HG02981 (cell line): Measurements from ENCODE around the gene CMPK1.

ENCODE experiments used
- ATAC-seq: cut with Tn5 transposase; IDR thresholded peaks from one replicate; pipeline ENCODE4 v1.9.1; 2021; ENCODE audit warnings: mild to moderate bottlenecking, moderate library complexity; ENCODE audit not compliant: unreplicated experiment

Gene CMPK1

GRCh38 chr1:47390843-47391242 lies 57.3 kb downstream of the CMPK1 start:
- ATAC-seq = no peak

GRCh38 chr1:47393141-47393540 lies 59.6 kb downstream of the CMPK1 start:
- no peak for ATAC-seq

GRCh38 chr1:47395433-47395832 lies 61.8 kb downstream of the CMPK1 start:
- no peak for ATAC-seq

GRCh38 chr1:47396671-47397196 lies 63.1 kb downstream of the CMPK1 start:
- ATAC-seq = no peak

- no peak for ATAC-seq
These were observed 65.7 kb downstream of the CMPK1 start for GRCh38 chr1:47399138-47399845.

GRCh38 chr1:47399846-47400155 lies 66.2 kb downstream of the CMPK1 start:
- no peak for ATAC-seq

- no peak for ATAC-seq
These were observed 68.2 kb downstream of the CMPK1 start for GRCh38 chr1:47401761-47402160.

GRCh38 chr1:47402591-47402990 lies 69.0 kb downstream of the CMPK1 start:
- no peak for ATAC-seq

- no peak for ATAC-seq
These were observed 69.8 kb downstream of the CMPK1 start for GRCh38 chr1:47403321-47403910.

GRCh38 chr1:47405697-47406096 lies 72.1 kb downstream of the CMPK1 start:
- no peak for ATAC-seq

- no peak for ATAC-seq
These were observed 73.4 kb downstream of the CMPK1 start for GRCh38 chr1:47406966-47407365.

GRCh38 chr1:47407481-47407880 lies 73.9 kb downstream of the CMPK1 start:
- no peak for ATAC-seq

- ATAC-seq = no peak
These were observed 75.9 kb downstream of the CMPK1 start for GRCh38 chr1:47409311-47410067.

- ATAC-seq = no peak
These were observed 76.5 kb downstream of the CMPK1 start for GRCh38 chr1:47410068-47410455.

- no peak for ATAC-seq
These were observed 77.8 kb downstream of the CMPK1 start for GRCh38 chr1:47411436-47411835.

GRCh38 chr1:47412437-47412836 lies 78.8 kb downstream of the CMPK1 start:
- no peak for ATAC-seq

GRCh38 chr1:47415728-47416318 lies 82.2 kb downstream of the CMPK1 start, which contains the start of gene FOXE3:
FOXE3 (plus strand) TSS chr1:47416285; CDS start chr1:47416316, 31 bp downstream.
- no peak for ATAC-seq

GRCh38 chr1:47416319-47417169 lies 83.0 kb downstream of the CMPK1 start:
- ATAC-seq = no peak

GRCh38 chr1:47417170-47418044 lies 83.8 kb downstream of the CMPK1 start:
- no peak for ATAC-seq

- ATAC-seq = no peak
These were observed 84.5 kb downstream of the CMPK1 start for GRCh38 chr1:47418122-47418521.
